HFF-Myc (cell line): ENCODE measurements around the gene REPS1.

Experiments
- DNase-seq: peaks from one replicate; pipeline ENCODE4 v3.0.0-alpha.2; 2011; ENCODE audit warnings: low read depth; ENCODE audit errors: extremely low read depth
- H3K4me3 ChIP-seq: replicated peaks from 2 replicates; pipeline ENCODE4 v1.5.1; 2011; ENCODE audit warnings: low read depth, mild to moderate bottlenecking, control low read depth, low read length
- CTCF ChIP-seq: IDR thresholded peaks from 2 replicates; pipeline ENCODE4 v1.5.1; 2012; ENCODE audit warnings: mild to moderate bottlenecking, low read depth, low read length, control low read depth; ENCODE audit errors: missing control alignments

REPS1 gene

GRCh38 chr6:139013185-139013800, 25.2 kb upstream of the REPS1 start:
- no peak for TF ChIP-seq CTCF

GRCh38 chr6:139011980-139012379, 23.9 kb upstream of the REPS1 start:
- no peak overlapping the region for H3K4me3 ChIP-seq
- no peak for DNase-seq
- no peak for TF ChIP-seq CTCF

More at GRCh38 chr6:139013185-139013800, 25.2 kb upstream of the REPS1 start:
- no peak overlapping the region for H3K4me3 ChIP-seq
- no peak for DNase-seq

GRCh38 chr6:139010674-139011073, 22.6 kb upstream of the REPS1 start:
- DNase-seq: no peak
- H3K4me3 ChIP-seq: no peak overlapping the region
- TF ChIP-seq CTCF: no peak

GRCh38 chr6:139008117-139008516, 20.1 kb upstream of the REPS1 start:
- DNase-seq: no peak
- TF ChIP-seq CTCF: no peak
- H3K4me3 ChIP-seq: no peak overlapping the region

GRCh38 chr6:139007428-139007827, 19.4 kb upstream of the REPS1 start:
- H3K4me3 ChIP-seq: no peak overlapping the region
- no peak for TF ChIP-seq CTCF
- no peak for DNase-seq

GRCh38 chr6:139006477-139006876, 18.4 kb upstream of the REPS1 start:
- TF ChIP-seq CTCF: no peak
- DNase-seq: no peak
- H3K4me3 ChIP-seq: no peak overlapping the region

GRCh38 chr6:139003751-139004150, 15.7 kb upstream of the REPS1 start:
- DNase-seq: no peak
- no peak for TF ChIP-seq CTCF
- H3K4me3 ChIP-seq: no peak overlapping the region
